ENCODE data around the gene BGLAP.

The BGLAP gene

GRCh38 chr1:156228501-156228900 is 13.5 kb upstream of the BGLAP start:
- no peak for FAIRE-seq

- no peak for FAIRE-seq
Measured at GRCh38 chr1:156229809-156230472, 12.0 kb upstream of the BGLAP start.

- FAIRE-seq: no peak
Measured at GRCh38 chr1:156230473-156230837, 11.5 kb upstream of the BGLAP start.

GRCh38 chr1:156232201-156232894 is 9.6 kb upstream of the BGLAP start:
- no peak for FAIRE-seq

GRCh38 chr1:156233426-156234127 is 8.4 kb upstream of the BGLAP start:
- no peak for FAIRE-seq

GRCh38 chr1:156236164-156236563 is 5.8 kb upstream of the BGLAP start:
- FAIRE-seq: no peak

- no peak for FAIRE-seq
Measured at GRCh38 chr1:156238248-156238647, 3.7 kb upstream of the BGLAP start.

- no peak for FAIRE-seq
Measured at GRCh38 chr1:156241311-156241811, 623 bp upstream of the BGLAP start.

GRCh38 chr1:156242738-156243137 is 754 bp downstream of the BGLAP start:
- no peak for FAIRE-seq

- no peak for FAIRE-seq
Measured at GRCh38 chr1:156244126-156244525, 2.1 kb downstream of the BGLAP start.

- no peak for FAIRE-seq
Measured at GRCh38 chr1:156244712-156245111, 2.7 kb downstream of the BGLAP start.

- FAIRE-seq: no peak
Measured at GRCh38 chr1:156245451-156246232, 3.7 kb downstream of the BGLAP start.

- no peak for FAIRE-seq
Measured at GRCh38 chr1:156246241-156246780, 4.3 kb downstream of the BGLAP start.

GRCh38 chr1:156246781-156247459 is 4.9 kb downstream of the BGLAP start:
- FAIRE-seq: no peak

GRCh38 chr1:156247460-156248322 is 5.7 kb downstream of the BGLAP start, which contains the start of gene PAQR6:
Gene PAQR6 (minus strand): TSS chr1:156248056. CDS start chr1:156246731, 1,325 bp downstream.
- FAIRE-seq: no peak

- no peak for FAIRE-seq
Measured at GRCh38 chr1:156248323-156248683, 6.3 kb downstream of the BGLAP start.

- no peak for FAIRE-seq
Measured at GRCh38 chr1:156249593-156249992, 7.6 kb downstream of the BGLAP start.

GRCh38 chr1:156251527-156251926 is 9.5 kb downstream of the BGLAP start:
- no peak for FAIRE-seq

- no peak for FAIRE-seq
Measured at GRCh38 chr1:156253634-156254033, 11.7 kb downstream of the BGLAP start.

- no peak for FAIRE-seq
Measured at GRCh38 chr1:156257711-156258110, 15.7 kb downstream of the BGLAP start.

- FAIRE-seq: no peak
Measured at GRCh38 chr1:156258859-156259258, 16.9 kb downstream of the BGLAP start.
